Activated CD8-positive, alpha-beta memory T cell treated with anti-CD3 and anti-CD28 coated beads for 36 hours (primary cell): ENCODE measurements around the gene COPG1. TPM values are rescaled to one million over a fixed set of nuclear protein-coding genes. Genes with fewer than 3 reads are reported as not detected.
"Not testable (repeated sequence)": the region's sequence is repeated elsewhere in the genome, so short reads cannot be mapped to it uniquely, and the experiment has no call there.

Experiments
- CTCF ChIA-PET: fragments of 350-600 bp; sonication (Branson Sonifier 250); formaldehyde crosslinking; loops from one replicate; lab custom pipeline; 2021; ENCODE audit warnings: antibody characterized with exemption; lab: Charles Lee
- POLR2A ChIA-PET: fragments of 350-600 bp; sonication (Branson Sonifier 250); formaldehyde crosslinking; loops from one replicate; lab custom pipeline; 2021; ENCODE audit warnings: antibody characterized with exemption; lab: Charles Lee
- total RNA-seq, 2 experiments: library from RNA; stranded (reverse); gene quantifications; one replicate each; pipeline ENCODE4 v1.2.3, GENCODE V29; 2021

COPG1 gene
- total RNA-seq, 2 experiments from 2014 or later, result 137 to 139 TPM

DNA sequence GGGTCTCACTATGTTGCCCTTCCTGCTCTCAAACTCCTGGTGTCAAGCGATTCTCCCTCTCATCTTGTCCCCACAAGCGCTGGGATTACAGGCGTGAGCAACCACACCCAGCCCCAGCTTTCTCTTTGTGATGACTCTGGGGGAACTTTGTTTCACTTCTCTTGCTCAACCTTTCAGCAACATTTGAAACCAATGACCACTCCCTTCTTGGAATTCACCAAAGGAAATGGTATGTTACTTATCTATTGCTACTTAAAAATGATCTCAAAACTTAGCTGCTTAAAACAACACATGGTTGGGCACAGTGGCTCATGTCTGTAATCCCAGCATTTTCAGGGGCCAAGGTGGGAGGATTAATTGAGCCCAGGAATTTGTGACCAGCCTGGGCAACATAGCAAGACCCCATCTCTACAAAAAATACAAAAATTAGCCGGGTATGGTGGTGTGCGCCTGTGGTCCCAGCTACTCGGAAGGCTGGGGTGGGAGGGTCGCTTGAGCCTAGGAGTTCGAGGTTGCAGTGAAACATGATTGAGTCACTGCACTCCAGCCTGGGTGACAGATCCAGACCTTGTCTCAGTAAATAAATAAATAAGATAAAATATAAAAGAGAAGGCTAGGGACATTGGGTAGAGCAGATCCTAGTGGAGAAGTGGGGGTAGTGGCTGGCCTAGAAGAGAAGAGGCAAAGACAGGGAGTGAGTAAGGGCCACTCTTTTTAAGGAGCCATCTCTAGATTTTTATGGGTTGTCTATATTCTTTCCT, 10.3 kb upstream of the COPG1 start:
- POLR2A ChIA-PET, result interaction anchor here (1.0 kb wide), 1 partner anchor 119 kb away, joined by 4 read pairs; no protein-coding TSS in a partner anchor
- CTCF ChIA-PET, result no interaction called here

- POLR2A ChIA-PET, result interaction anchor here (1.0 kb wide), 1 partner anchor 56 kb away, joined by 3 read pairs; the partner anchor contains the start of gene CNBP
- CTCF ChIA-PET, result no interaction called here
Observed at GRCh38 chr3:129239991-129240390, 9.4 kb upstream of the COPG1 start.

- ChIA-PET POLR2A (interaction anchor here (1.0 kb wide), 1 partner anchor 57 kb away, joined by 3 read pairs; the partner anchor contains the start of gene CNBP), CTCF (no interaction called here)
Observed at GRCh38 chr3:129240436-129240835, 9.0 kb upstream of the COPG1 start.

DNA sequence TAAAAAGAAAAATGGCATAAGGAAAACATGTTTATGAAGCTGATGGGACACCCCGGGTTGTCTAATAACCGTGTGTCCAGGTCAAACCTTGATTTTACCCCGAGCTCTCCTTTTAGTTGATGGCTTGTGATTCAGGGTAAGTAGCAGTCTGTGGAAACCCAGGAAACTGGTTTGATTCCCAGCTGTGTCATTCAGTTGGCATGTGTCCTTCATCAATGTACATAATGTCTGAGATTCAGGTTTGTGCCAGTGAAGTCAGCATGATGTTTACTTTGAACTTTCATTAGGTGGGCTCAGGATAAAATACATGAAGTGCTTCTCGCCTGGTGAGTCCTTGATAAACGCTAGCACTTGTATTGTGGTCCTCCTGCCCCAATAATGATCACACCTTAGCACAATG, 4.3 kb upstream of the COPG1 start:
- POLR2A ChIA-PET, result interaction anchor here (0.7 kb wide), 1 partner anchor 77 kb away, joined by 3 read pairs; no protein-coding TSS in a partner anchor

DNA sequence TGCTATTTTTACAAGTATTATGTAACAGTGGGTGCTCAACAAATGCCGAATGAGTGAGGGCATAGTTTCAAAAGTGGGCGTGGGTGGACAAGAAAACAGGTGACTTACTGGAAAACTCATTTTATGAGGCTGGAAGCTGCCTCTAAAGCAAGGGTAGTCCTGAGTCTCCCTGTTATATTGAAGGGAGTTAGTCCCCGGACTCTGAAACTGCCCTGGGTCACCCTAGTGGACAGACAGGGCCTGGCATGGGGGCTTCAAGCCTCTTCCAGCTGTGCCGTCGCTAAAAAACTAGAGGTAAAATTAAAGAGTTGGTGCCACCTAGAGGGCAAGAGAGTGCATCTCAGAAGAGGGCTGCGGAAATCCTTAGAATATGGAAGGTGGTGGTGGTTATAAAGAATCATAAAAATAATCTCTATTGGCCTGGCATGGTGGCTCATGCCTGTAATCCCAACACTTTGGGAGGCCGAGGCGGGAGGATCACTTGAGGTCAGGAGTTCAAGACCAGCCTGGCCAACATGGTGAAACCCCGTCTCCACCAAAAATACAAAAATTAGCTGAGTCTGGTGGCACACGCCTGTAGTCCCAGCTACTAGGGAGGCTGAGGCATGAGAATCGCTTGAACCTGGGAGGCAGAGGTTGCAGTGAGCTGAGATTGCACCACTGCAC, 3.6 kb upstream of the COPG1 start:
- CTCF ChIA-PET, result interaction anchor here (0.6 to 4.1 kb wide), 22 partner anchors 15 to 464 kb away, joined by 3 to 40 read pairs (median 4); partner anchors contain the start of genes CNBP and RAB43
- POLR2A ChIA-PET, result interaction anchor here (0.7 kb wide), 1 partner anchor 78 kb away, joined by 3 read pairs; no protein-coding TSS in a partner anchor

More for the DNA sequence above, 4.3 kb upstream of the COPG1 start:
- CTCF ChIA-PET, result interaction anchor here (0.6 to 4.1 kb wide), 18 partner anchors 14 to 275 kb away, joined by 3 to 40 read pairs (median 4); partner anchors contain the start of genes CNBP and RAB43

DNA sequence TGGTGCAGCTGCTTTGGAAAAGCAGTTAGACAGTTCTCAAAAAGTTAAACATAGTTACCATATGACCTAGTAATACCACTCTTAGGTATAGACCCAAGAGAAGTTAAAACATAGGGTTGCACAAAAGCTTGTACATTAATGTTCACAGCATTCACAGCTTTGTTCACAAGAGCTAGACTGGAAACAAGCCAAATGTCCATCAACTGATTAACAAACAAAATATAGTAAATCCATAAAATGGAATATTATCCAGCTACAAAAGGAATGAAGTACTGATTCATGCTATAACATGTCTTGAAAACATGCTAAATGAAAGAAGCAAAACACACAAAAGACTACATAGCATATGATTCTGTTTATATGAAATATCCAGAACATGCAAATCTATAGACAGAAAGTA, 2.8 kb upstream of the COPG1 start:
- ChIA-PET CTCF (interaction anchor here (0.6 to 4.1 kb wide), 13 partner anchors 17 to 1565 kb away, joined by 3 to 40 read pairs (median 4); partner anchors contain the start of genes CNBP and RAB43), POLR2A (interaction anchor here (1.2 kb wide), 1 partner anchor 69 kb away, joined by 5 read pairs; a partner anchor contains a TSS)

DNA sequence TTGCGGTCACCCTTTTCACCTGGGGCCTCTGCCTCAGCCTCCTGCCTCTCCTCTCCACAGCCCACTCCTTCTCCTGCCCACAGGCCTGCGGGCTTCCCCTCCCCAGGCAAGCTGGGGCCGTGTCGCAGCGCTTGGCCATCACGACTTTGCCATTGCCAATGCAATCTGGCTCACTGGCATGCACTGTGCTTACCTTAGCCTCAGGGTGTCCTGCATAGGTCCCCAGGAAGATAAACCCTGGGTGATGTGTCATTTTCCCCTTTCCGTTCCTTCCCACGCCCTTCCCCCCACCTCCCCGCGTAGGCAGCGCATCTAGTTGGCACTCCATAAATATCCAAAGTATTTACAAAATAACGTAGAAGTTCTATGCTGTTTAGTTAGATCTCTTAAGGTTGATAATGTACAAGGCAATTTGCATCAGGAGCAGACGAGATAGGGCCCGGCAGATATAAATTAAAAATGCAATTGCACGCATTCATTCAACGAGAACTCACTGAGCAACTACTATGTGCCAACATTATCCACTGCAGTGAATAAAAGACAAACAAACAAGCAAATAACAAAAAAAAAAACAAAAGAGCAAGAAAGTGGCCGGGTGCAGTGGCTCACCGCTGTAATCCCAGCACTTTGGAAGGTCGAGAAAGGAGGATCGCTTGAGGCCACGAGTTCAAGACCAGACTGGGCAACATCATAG, 973 bp upstream of the COPG1 start:
- CTCF ChIA-PET, result interaction anchor here (1.3 to 1.7 kb wide), 4 partner anchors 66 to 278 kb away, joined by 3 to 8 read pairs (median 5); partner anchors contain the start of gene CNBP
- POLR2A ChIA-PET, result interaction anchor here (0.9 to 1.5 kb wide), 4 partner anchors 18 to 598 kb away, joined by 3 to 9 read pairs (median 5); a partner anchor contains a TSS

DNA sequence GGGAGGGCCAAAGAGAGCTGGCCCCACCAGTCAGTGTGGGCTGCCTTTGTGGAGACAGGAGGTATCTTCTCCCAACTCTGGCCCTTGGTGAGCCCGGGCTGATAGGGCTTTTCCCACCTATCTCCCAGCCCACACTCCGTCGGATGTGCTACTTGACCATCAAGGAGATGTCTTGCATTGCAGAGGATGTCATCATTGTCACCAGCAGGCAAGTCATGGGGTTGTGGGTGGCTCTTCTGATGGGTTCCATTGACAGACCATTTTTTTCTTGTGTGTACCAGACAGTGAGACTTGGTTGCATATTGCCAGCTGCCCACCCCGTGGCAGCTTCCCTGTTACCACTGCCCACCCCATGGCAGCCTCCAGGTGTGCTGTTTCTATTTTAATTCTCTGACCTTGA, 3.3 kb downstream of the COPG1 start:
- ChIA-PET CTCF (interaction anchor here (1.4 kb wide), 1 partner anchor 200 kb away, joined by 6 read pairs; no protein-coding TSS in a partner anchor), POLR2A (no interaction called here)

GRCh38 chr3:129254536-129255230, 5.3 kb downstream of the COPG1 start:
- ChIA-PET POLR2A (interaction anchor here (0.6 to 0.8 kb wide), 2 partner anchors 12 to 54 kb away, joined by 3 to 4 read pairs; no protein-coding TSS in a partner anchor), CTCF (no interaction called here)

- ChIA-PET POLR2A (no interaction called here), CTCF (no interaction called here)
Observed at GRCh38 chr3:129256270-129256669, 6.9 kb downstream of the COPG1 start.

DNA sequence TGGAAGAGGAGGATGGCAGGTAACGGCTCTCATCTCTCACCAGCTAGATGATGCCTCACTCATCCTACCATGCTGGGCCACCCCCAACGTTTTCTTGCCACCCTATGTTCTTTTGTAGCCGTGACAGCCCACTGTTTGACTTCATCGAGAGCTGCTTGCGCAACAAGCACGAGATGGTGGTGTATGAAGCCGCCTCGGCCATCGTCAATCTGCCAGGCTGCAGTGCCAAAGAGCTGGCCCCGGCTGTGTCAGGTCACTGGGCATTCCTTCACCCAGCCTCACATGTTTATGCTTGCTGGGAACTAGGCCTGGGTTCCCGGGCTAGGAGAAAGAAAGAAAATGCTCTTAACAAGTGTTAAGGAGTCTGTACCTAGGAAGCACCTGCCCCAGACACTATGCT, 8.2 kb downstream of the COPG1 start:
- CTCF ChIA-PET, result no interaction called here

GRCh38 chr3:129259612-129260477, 10.4 kb downstream of the COPG1 start:
- POLR2A ChIA-PET, result no interaction called here
- CTCF ChIA-PET, result no interaction called here

More for the DNA sequence above, 8.2 kb downstream of the COPG1 start:
- POLR2A ChIA-PET, result no interaction called here

DNA sequence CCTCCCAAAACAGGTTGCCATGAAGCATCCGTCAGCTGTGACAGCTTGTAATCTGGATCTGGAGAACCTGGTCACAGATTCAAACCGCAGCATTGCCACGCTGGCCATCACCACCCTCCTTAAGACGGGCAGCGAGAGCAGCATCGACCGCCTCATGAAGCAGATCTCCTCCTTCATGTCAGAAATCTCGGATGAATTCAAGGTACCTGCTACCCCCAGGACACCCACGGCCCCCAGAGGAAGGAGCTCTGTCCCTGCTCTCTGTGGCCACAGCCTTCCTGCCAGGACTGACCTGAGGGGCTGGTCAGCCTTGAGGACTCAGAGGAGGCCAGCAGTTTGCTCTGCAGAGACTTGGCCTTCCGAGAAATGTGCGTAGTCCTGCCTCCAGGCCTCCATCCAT, 11.2 kb downstream of the COPG1 start:
- POLR2A ChIA-PET, result no interaction called here
- CTCF ChIA-PET, result interaction anchor here (0.6 kb wide), 1 partner anchor 68 kb away, joined by 3 read pairs; no protein-coding TSS in a partner anchor

DNA sequence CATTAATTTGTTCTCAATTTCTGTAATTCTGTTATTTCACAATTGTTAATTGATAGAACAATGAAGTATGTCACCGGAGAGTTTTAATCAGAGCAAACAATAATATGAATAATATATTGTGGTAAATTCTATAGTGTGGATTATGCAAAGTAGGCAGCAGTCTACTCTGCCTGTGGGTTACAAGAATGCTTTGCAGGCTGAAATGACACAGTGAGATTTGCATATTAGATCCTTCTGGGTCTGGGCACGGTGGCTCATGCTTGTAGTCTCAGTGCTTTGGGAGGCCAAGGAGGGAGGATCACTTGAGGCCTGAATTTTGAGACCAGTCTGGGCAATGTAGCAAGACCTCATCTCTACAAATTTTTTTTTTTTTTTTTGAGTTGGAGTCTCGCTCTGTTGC, 12.5 kb downstream of the COPG1 start:
- CTCF ChIA-PET, result no interaction called here
- POLR2A ChIA-PET, result interaction anchor here (0.6 kb wide), 1 partner anchor 11 kb away, joined by 3 read pairs; no protein-coding TSS in a partner anchor

- ChIA-PET CTCF (interaction anchor here (0.7 to 1.2 kb wide), 2 partner anchors 17 to 196 kb away, joined by 5 to 6 read pairs; no protein-coding TSS in a partner anchor), POLR2A (no interaction called here)
Observed at GRCh38 chr3:129263161-129263910, 13.9 kb downstream of the COPG1 start.

DNA sequence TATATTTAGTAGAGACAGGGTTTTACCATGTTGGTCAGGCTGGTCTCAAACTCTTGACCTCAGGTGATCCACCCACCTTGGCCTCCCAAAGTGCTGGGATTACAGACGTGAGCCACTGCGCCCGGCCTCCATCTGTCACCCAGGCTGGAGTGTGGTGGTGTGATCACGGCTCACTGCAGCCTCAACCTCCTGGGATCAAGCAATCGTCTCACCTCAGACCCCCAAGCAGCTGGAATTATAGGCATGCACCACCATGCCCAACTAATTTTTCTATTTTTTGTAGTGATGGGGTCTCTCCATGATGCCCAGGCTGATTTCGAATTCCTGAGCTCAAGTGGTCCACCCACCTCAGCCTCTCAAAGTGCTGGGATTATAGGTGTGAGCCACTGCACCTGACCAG, 15.6 kb downstream of the COPG1 start:
- CTCF ChIA-PET, POLR2A ChIA-PET: not testable (repeated sequence)
